VCaP (cell line): ENCODE results near the gene FXYD1.

Experiments used
- H3K27ac ChIP-seq: fragments of 450-650 bp; 2 replicates; pipeline ENCODE4 v1.5.1; 2017
- CTCF ChIP-seq: fragments of 450-650 bp; conservative IDR thresholded peaks from 2 replicates; pipeline ENCODE4 v1.5.1; 2017; ENCODE audit warnings: mild to moderate bottlenecking, moderate library complexity

Gene FXYD1

GRCh38 chr19:35156673-35157014 lies 18.0 kb downstream of the FXYD1 start:
- H3K27ac ChIP-seq: no peak overlapping the region
- TF ChIP-seq CTCF: no peak

- H3K27ac ChIP-seq: no peak overlapping the region
- no peak for TF ChIP-seq CTCF
Observed at GRCh38 chr19:35157431-35157830, 18.8 kb downstream of the FXYD1 start.

GRCh38 chr19:35159606-35160005 lies 21.0 kb downstream of the FXYD1 start:
- no peak overlapping the region for H3K27ac ChIP-seq
- no peak for TF ChIP-seq CTCF

GRCh38 chr19:35160629-35161433 lies 22.2 kb downstream of the FXYD1 start:
- no peak overlapping the region for H3K27ac ChIP-seq
- TF ChIP-seq CTCF: no peak

GRCh38 chr19:35161434-35161743 lies 22.8 kb downstream of the FXYD1 start:
- no peak overlapping the region for H3K27ac ChIP-seq
- no peak for TF ChIP-seq CTCF

GRCh38 chr19:35162471-35163326 lies 24.1 kb downstream of the FXYD1 start:
- H3K27ac ChIP-seq: no peak overlapping the region

GRCh38 chr19:35164418-35164817 lies 25.8 kb downstream of the FXYD1 start:
- no peak overlapping the region for H3K27ac ChIP-seq
- TF ChIP-seq CTCF: no peak

More at GRCh38 chr19:35162471-35163326, 24.1 kb downstream of the FXYD1 start:
- no peak for TF ChIP-seq CTCF
